GM19099 (cell line): Measurements from ENCODE around the gene CETN1.

ENCODE experiments used
- POLR2A ChIP-seq: IDR thresholded peaks from 3 replicates; pipeline ENCODE4 v1.6.1; 2011; ENCODE audit warnings: low read depth; ENCODE audit not compliant: insufficient read length; ENCODE audit errors: extremely low read depth

Gene CETN1

GRCh38 chr18:580154-580553 is at the start of gene CETN1:
CETN1 (plus strand) TSS chr18:580380; CDS start chr18:580409, 29 bp downstream.
- TF ChIP-seq POLR2A = no peak

- TF ChIP-seq POLR2A = no peak
These were observed 48.2 kb upstream of the CETN1 start for GRCh38 chr18:532018-532417.

GRCh38 chr18:532632-533031 is 47.5 kb upstream of the CETN1 start:
- TF ChIP-seq POLR2A = no peak

- TF ChIP-seq POLR2A = no peak
These were observed 46.1 kb upstream of the CETN1 start for GRCh38 chr18:533995-534601.

- TF ChIP-seq POLR2A = no peak
These were observed 36.6 kb upstream of the CETN1 start for GRCh38 chr18:543447-544078.

GRCh38 chr18:549967-550366 is 30.2 kb upstream of the CETN1 start:
- TF ChIP-seq POLR2A = no peak

GRCh38 chr18:551404-552061 is 28.6 kb upstream of the CETN1 start:
- TF ChIP-seq POLR2A = no peak

- no peak for TF ChIP-seq POLR2A
These were observed 24.3 kb upstream of the CETN1 start for GRCh38 chr18:555705-556457.

- TF ChIP-seq POLR2A = no peak
These were observed 15.2 kb upstream of the CETN1 start for GRCh38 chr18:564708-565561.

- no peak for TF ChIP-seq POLR2A
These were observed 14.6 kb upstream of the CETN1 start for GRCh38 chr18:565562-566061.

GRCh38 chr18:567122-567521 is 13.1 kb upstream of the CETN1 start:
- no peak for TF ChIP-seq POLR2A

- no peak for TF ChIP-seq POLR2A
These were observed 11.4 kb upstream of the CETN1 start for GRCh38 chr18:568731-569130.

GRCh38 chr18:570256-570655 is 9.9 kb upstream of the CETN1 start:
- TF ChIP-seq POLR2A = no peak

GRCh38 chr18:570697-571096 is 9.5 kb upstream of the CETN1 start:
- TF ChIP-seq POLR2A = no peak
